HG02798 (cell line): Measurements from ENCODE around the gene CD68.
"Not testable (repeated sequence)": the region's sequence is repeated elsewhere in the genome, so short reads cannot be mapped to it uniquely, and the experiment has no call there.

Experiments used
- ATAC-seq: cut with Tn5 transposase; IDR thresholded peaks from one replicate; pipeline ENCODE4 v1.9.1; 2021; ENCODE audit warnings: mild to moderate bottlenecking; ENCODE audit not compliant: unreplicated experiment, poor library complexity

The CD68 gene

GRCh38 chr17:7579834-7580603, 581 bp downstream of the CD68 start:
- ATAC-seq, result no peak

DNA sequence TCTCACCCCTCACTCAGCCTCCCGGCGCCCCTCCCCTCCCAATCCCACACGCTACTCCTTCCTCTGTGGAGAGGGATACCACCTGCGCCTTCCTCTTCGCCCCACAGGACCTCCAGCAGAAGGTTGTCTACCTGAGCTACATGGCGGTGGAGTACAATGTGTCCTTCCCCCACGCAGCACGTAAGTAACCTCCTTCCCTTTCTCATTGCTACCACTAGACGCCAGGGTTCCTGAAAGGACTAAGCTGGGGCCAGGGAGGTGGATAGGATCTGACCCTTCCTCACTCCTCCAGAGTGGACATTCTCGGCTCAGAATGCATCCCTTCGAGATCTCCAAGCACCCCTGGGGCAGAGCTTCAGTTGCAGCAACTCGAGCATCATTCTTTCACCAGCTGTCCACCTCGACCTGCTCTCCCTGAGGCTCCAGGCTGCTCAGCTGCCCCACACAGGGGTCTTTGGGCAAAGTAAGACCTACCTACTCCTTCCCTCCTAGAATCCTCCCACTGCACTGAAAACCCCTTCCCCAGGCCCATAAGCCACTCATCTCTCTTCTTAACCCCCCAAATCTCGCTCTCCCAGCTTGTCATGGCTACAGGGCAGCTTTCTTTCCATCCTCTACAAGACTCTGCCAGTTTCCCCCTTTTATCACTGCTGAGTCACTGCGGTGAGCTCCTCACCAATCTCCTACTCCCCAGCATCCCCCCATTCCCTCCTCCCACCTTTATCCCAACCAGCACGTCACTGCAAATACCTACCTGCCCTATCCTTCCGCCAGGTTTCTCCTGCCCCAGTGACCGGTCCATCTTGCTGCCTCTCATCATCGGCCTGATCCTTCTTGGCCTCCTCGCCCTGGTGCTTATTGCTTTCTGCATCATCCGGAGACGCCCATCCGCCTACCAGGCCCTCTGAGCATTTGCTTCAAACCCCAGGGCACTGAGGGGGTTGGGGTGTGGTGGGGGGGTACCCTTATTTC, 1.5 kb downstream of the CD68 start:
- no peak for ATAC-seq

GRCh38 chr17:7582396-7583252, 3.2 kb downstream of the CD68 start:
- ATAC-seq, result no peak

- peak; percentile 79 for ATAC-seq
Measured at GRCh38 chr17:7583253-7584109, 4.0 kb downstream of the CD68 start, which contains the start of gene MPDU1. TSS of gene MPDU1 (plus strand) at chr17:7583852. CDS start at chr17:7583863, 11 bp downstream.

GRCh38 chr17:7586673-7587419, 7.4 kb downstream of the CD68 start:
- ATAC-seq, result no peak

DNA sequence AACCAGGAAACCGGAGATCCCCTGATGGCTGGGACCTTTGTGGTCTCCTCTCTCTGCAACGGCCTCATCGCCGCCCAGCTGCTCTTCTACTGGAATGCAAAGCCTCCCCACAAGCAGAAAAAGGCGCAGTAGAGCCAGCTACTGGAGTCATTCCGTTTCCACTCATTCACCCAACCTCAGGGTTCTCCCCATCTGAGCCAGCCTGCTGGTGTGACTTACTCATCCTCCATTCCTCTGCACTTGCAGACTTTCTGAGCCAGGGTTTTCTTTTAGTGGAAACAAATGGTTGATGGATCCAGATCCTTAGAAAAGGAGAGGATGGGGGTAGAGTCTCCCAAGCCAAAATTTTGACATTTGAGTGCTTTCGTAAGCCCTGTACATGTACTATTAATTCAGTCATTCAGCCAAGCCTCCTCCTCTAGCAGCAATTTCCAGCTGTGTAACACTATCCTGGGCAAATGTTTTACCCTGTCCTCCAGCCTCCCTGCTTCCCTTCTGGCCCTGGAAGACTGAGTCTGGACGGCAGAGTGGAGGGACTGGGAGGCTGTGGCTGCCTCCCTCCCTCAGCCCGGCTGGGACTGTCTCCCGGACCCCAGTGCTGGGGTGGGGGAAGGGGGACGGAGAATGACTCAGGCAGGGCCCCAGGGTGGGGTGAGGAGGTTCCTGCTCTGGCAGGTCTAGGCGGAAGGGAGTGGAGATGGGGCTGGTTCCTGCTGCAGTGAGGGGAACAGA, 8.1 kb downstream of the CD68 start:
- no peak for ATAC-seq

GRCh38 chr17:7588553-7589203, 9.2 kb downstream of the CD68 start:
- no peak for ATAC-seq

DNA sequence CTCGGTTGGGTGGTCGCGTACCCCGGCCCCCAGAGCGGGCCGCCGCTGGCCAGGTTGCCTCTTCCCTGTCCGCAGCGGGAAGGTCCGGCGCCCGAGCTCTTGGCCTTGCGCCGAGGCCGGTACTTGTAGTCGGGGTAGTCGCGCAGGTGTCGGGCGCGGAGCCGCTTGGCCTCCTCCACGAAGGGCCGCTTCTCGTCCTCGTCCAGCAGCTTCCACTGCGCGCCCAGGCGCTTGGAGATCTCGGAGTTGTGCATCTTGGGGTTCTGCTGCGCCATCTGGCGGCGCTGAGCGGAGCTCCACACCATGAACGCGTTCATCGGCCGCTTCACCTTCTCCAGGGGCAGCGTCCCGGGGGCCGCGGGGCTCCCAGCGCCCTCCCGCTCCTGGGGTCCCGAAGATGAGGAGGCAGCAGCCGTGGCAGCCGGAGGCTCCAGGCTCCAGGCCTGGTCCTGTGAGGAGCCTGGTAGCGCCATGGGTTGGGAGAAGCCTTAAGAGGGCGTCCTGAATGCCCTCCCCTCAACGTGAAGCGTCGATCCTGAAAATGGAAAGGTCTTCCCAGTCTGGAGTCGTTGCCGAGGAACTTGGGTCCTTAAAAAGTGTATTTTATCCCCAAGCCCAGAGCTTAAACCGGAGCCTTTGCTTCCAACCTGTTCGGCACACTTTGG, 9.9 kb downstream of the CD68 start:
- peak; percentile 50 for ATAC-seq

- ATAC-seq, result no peak
Measured at GRCh38 chr17:7589891-7590691, 10.7 kb downstream of the CD68 start, which contains the start of gene SOX15. TSS of gene SOX15 (minus strand) at chr17:7590094. CDS start at chr17:7589676, 418 bp downstream.

DNA sequence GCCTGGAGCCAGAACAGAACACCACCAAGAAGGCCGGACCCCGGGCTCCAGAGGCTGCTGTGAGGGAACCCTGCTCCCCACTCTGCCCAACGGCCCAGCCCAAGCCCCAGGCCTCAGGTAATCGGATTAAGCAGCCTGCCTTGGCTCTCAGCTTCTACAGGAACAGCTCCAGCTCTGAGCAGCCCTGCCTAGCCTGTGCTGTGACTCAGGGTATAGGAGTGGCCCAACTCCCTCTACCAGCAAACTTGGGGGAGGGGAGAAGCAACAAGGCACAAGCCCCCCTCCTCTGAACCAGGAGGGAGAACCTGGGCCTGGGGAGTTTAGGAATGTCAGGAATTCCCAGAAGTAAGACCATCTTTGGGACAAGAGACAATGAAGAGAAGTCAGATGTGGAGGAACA, 11.3 kb downstream of the CD68 start:
- ATAC-seq, result no peak

GRCh38 chr17:7591596-7591995, 12.2 kb downstream of the CD68 start:
- no peak for ATAC-seq

GRCh38 chr17:7592422-7593021, 13.1 kb downstream of the CD68 start:
- ATAC-seq, result no peak

GRCh38 chr17:7593296-7593695, 13.9 kb downstream of the CD68 start:
- ATAC-seq, result no peak

GRCh38 chr17:7597561-7597960, 18.1 kb downstream of the CD68 start:
- not testable (repeated sequence) for ATAC-seq

DNA sequence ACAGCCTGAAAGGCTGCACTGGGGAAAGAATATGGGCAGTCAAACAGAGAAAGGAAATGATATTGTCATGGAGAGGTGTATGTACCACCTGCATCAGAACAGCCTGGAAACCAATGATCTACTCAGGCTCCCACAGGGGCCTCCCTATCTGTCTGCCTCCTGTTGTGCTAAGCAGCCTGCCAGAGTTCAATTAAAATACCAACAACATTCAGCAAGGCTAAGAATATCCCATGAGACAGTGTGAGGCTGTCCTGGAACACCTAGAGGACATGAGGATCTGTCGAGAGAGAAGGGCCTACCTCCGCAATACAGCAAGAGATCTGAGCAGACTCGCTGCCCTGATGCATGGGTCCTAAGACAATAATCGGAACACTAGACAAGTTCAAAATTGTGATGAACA, 26.8 kb downstream of the CD68 start:
- ATAC-seq, result no peak

DNA sequence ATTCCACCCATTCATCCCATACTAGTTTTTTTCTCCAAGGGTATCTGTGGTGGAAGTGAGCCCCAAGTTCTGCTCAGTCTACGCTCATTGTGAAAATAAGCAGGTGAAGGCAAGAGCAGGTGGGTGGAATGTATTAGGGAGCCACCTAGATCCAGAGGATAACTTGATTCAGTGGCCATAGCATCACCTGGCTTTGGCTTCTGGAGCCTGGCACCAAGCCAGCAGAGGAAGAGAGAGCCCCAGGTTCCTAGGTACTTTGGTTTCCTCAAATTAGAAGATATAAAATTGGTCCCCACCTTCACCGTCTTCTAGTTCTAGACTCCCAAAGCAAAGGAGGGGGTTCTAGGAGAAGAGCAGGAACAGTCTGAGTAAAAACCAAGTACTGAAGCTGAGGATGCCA, 31.2 kb downstream of the CD68 start:
- ATAC-seq, result no peak
